ENCODE measurements around the gene FNBP1L.

- TF ChIP-seq POLR2AphosphoS5 (IDR thresholded peaks at IDR 0.05; ENCODE audit: low read depth, low read length) (no peak), POLR2A (IDR thresholded peaks at IDR 0.05; ENCODE audit: low read depth, low read length) (no peak), TAF1 (IDR thresholded peaks at IDR 0.05; ENCODE audit: borderline replicate concordance, low read depth, low read length) (no peak)
Measured at GRCh38 chr1:93598396-93598795, 150.5 kb downstream of the FNBP1L start.

All from GM12892 (cell line).